Mucosa of rectum (tissue), 2 donors: ENCODE results near the gene NDE1.

ENCODE experiments used
- H3K27ac ChIP-seq, 2 donors: one replicate each; pipeline ENCODE4 v1.7.0; 2013; ENCODE audit warnings: inconsistent platforms in 2 of 2, low read depth in 2 of 2, low read length in 2 of 2
- H3K27me3 ChIP-seq, 2 donors: one replicate each; pipeline ENCODE4 v1.7.0; 2013; ENCODE audit warnings: low read length in 2 of 2; ENCODE audit not compliant: control insufficient read depth in 2 of 2, insufficient read depth in 2 of 2
- H3K36me3 ChIP-seq, 2 donors: one replicate each; pipeline ENCODE4 v1.7.0; 2013; ENCODE audit warnings: low read length in 2 of 2; ENCODE audit not compliant: control insufficient read depth in 2 of 2, insufficient read depth in 2 of 2
- H3K4me1 ChIP-seq, 2 donors: one replicate each; pipeline ENCODE4 v1.7.0; 2013; ENCODE audit warnings: low read length in 2 of 2, mild to moderate bottlenecking in 1 of 2; ENCODE audit not compliant: control insufficient read depth in 2 of 2, insufficient read depth in 2 of 2
- H3K4me3 ChIP-seq, 2 donors: one replicate each; pipeline ENCODE4 v1.7.0; 2013; ENCODE audit warnings: low read length in 2 of 2
- H3K9ac ChIP-seq, 2 donors: one replicate each; pipeline ENCODE4 v1.7.0; 2013; ENCODE audit warnings: low read length in 2 of 2, low read depth in 1 of 2, mild to moderate bottlenecking in 1 of 2
- H3K9me3 ChIP-seq, 2 donors: one replicate each; pipeline ENCODE4 v1.7.0; 2013; ENCODE audit warnings: low read length in 2 of 2; ENCODE audit not compliant: control insufficient read depth in 2 of 2
- donor health status: healthy.
- donor health status: Normal muscosa, but diverticular disease.

The NDE1 gene

DNA sequence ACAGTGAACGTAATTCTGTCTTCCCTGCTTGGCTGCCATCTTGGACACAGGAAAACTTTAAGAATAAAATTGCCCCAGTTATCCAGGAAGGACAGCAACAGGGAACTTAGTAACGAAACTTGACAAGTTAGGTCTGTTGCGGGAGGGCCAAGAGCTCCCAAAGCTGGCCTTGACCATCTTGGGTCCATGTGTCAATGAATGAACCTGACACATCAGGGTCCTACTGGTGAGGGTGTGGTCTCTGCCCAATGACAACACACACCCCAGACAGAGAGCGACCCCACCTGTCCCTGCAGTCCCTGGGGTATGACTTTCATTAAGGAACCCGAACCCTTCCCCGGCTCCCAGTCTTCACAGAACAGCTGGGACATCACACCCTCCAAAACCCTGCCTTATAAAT is 96.3 kb downstream of the NDE1 start:
- Histone ChIP-seq H3K4me3 (no peak overlapping the region), H3K9ac (no peak overlapping the region), H3K4me1 (no peaks in the 10 kb centered on the region), H3K27me3 (no peaks in the 10 kb centered on the region), H3K27ac (no peak overlapping the region), H3K9me3 (no peaks in the 10 kb centered on the region), H3K36me3 (peaks cover 0 to 4% of the 10 kb centered on the region in 2 donors)

DNA sequence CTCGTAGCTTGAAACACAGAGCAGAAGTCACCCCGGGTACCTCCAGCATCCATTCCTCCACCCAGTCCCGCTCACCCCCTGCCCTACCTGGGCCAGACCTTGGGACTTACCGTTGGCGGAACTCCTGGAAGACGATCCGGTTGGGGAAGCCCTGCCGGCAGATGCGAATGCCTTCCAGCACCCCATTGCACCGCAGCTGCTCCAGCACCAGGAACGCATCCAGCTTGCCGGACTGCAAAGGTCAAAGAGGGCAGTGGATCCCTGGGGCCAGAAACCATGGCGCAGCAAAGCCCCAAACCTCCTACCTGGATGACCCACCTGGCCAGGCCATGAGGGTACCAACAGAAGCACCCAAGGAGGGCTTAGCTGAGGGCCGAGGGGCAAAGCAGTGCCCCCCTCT is 97.9 kb downstream of the NDE1 start:
- Histone ChIP-seq H3K27ac (no peak overlapping the region), H3K9ac (no peak overlapping the region), H3K9me3 (no peaks in the 10 kb centered on the region), H3K4me3 (no peak overlapping the region), H3K27me3 (no peaks in the 10 kb centered on the region), H3K36me3 (peaks cover 0 to 4% of the 10 kb centered on the region in 2 donors), H3K4me1 (no peaks in the 10 kb centered on the region)

DNA sequence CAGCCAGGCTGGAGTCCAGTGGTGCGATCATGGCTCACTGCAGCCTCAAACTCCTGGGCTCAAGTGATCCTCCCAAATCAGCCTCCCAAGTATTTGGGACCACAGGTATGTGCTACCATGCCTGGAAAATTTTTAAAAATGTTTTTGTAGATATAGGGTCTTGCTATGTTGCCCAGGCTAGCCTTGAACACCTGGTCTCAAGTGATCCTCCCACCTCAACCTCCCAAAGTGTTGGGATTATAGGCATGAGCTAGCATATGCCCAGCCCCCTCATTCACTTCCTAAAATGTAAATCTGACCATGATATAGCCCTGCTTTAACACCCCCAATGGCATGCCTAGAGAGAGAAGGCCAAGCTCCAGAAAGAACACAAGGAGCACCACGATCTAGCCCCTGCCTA is 98.6 kb downstream of the NDE1 start:
- Histone ChIP-seq H3K9me3 (no peaks in the 10 kb centered on the region), H3K27me3 (no peaks in the 10 kb centered on the region), H3K4me3 (no peak overlapping the region), H3K9ac (no peak overlapping the region), H3K36me3 (peaks cover 0 to 4% of the 10 kb centered on the region in 2 donors), H3K4me1 (no peaks in the 10 kb centered on the region), H3K27ac (no peak overlapping the region)

DNA sequence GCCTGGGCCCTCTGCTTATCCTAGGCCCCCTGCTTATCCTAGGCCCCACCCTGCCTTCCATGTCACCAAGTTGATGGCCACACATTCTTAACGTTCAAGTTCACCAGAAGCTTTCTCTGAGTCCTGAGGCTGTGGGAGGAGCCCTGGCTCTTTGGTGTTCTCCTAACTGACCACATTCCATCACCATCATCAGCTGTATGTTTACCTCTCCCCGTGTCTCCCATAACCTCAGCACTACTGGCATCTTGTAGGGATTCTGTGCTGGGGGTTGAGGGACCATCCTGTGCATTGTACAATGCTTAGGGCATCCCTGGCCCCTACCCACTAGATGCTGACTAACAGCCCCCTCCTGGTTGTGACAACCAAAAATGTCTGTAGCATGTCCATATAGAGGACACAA is 99.3 kb downstream of the NDE1 start:
- Histone ChIP-seq H3K36me3 (peaks cover 0 to 4% of the 10 kb centered on the region in 2 donors), H3K4me1 (no peaks in the 10 kb centered on the region), H3K9ac (no peak overlapping the region), H3K9me3 (no peaks in the 10 kb centered on the region), H3K4me3 (no peak overlapping the region), H3K27ac (no peak overlapping the region), H3K27me3 (no peaks in the 10 kb centered on the region)

DNA sequence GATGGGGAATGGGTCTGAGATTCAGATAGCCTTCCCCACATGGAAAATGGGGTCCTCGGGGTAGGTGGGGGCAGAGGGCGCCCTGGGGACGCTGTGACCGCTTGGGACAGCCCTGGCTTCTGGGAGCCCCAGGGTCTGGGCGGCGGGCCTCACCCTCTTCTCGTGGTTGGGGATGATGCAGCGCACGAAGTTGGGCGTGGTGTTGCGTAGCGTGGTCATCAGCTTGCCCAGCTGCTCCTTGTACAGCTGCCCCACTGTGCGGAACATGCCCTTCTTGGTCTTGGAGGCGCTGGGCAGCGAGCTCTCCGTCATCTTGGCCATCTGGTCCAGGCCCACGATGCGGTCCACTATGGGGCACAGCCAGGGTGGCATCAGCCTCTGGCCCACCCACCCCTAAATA is 99.9 kb downstream of the NDE1 start:
- Histone ChIP-seq H3K36me3 (peaks cover 0 to 4% of the 10 kb centered on the region in 2 donors), H3K27me3 (no peaks in the 10 kb centered on the region), H3K9me3 (no peaks in the 10 kb centered on the region), H3K4me3 (no peak overlapping the region), H3K9ac (no peak overlapping the region), H3K27ac (no peak overlapping the region), H3K4me1 (no peaks in the 10 kb centered on the region)

DNA sequence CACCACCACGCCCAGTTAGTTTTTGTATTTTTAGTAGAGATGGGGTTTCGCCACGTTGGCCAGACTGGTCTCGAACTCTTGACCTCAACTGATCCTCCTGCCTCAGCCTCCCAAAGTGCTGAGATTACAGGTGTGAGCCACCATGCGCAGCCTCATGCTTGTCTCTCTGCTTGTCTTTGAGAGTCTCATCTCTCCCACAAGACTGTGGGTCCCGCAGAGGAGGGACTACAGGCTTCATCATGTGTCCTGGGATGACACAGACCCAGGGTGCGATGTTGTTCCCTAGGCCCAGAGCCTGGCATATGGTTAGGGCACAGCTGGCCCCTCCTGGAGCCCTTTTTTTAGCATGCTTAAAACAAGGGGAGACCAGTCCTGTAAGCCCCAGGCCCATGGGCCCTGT is 101.9 kb downstream of the NDE1 start:
- Histone ChIP-seq H3K4me1 (no peaks in the 10 kb centered on the region), H3K9ac (no peak overlapping the region), H3K36me3 (peaks cover 0 to 4% of the 10 kb centered on the region in 2 donors), H3K4me3 (no peak overlapping the region), H3K27me3 (no peaks in the 10 kb centered on the region), H3K9me3 (no peaks in the 10 kb centered on the region), H3K27ac (no peak overlapping the region)

DNA sequence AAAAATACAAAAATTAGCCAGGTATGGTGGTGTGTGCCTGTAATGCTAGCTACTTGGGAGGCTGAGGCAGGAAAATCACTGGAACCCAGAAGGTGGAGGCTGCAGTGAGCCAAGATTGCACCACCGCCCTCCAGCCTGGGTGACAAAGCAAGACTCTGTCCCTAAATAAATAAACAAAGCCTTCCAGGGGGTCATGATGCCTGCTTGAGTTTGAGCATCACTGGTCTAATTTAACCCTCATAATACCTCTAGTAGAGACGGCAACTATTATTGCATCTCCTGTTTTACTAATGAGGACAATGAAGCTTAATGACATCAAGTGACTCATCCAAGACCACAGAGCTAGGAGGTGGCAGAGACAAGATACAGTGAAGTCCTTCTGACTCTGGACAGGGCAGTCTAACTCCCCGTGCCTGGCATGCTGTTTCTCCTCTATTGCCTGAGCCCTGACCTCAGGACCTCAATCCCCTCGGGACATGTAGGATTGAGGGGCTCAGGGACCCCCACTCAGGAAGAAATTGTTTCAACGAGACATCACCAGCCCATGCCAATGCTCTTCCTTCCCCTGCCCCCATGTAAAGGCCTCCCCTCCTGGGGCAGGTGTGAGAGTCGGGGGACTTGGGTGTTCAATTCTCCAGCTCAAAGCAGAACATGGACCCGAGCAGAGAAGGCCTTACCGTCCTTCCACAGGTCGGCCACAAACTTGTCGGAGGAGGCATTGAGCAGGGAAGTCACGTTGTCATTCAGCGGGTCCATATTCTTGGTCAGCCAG is 102.9 kb downstream of the NDE1 start:
- H3K4me1 ChIP-seq, result no peaks in the 10 kb centered on the region
- no peak overlapping the region for H3K9ac ChIP-seq
- H3K27ac ChIP-seq, result no peak overlapping the region
- H3K27me3 ChIP-seq, result no peaks in the 10 kb centered on the region
- peaks cover 0 to 3% of the 10 kb centered on the region in 2 donors for H3K36me3 ChIP-seq
- no peak overlapping the region for H3K4me3 ChIP-seq
- H3K9me3 ChIP-seq, result no peaks in the 10 kb centered on the region

DNA sequence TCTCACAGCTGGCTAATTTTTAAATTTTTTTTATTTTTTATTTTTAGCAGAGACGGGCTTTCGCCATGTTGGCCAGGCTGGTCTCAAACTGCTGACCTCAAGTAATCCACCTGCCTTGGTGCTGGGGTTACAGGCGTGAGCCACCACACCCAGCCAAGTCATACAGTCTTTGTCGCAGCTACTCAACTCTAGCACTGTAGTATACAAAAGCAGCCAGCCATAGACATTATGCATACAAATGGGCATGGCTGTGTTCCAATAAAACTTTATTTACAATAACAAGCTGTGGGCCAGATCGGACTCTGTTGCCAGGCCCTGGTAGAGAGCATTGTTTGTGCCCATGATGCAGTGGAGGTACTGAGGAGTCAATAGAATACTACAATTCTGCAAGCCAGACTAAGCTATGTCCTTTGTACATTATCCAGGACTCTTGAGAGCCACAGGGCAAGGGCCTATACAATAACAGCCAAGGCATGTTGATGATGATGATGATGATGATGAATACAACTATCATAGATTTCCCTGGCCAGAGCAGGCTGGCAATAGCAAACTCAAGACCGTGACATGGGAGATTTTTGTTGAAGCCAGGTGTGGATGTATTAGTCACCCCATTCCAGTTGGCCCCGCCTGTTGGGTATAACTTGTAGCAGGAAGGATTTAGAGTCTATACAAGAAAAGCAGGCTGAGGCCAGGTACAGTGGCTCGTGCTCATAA is 104.9 kb downstream of the NDE1 start:
- H3K4me3 ChIP-seq, result no peak overlapping the region
- no peaks in the 10 kb centered on the region for H3K27me3 ChIP-seq
- H3K9ac ChIP-seq, result no peak overlapping the region
- H3K36me3 ChIP-seq, result no peaks in the 10 kb centered on the region
- no peaks in the 10 kb centered on the region for H3K9me3 ChIP-seq
- H3K4me1 ChIP-seq, result no peaks in the 10 kb centered on the region
- no peak overlapping the region for H3K27ac ChIP-seq

DNA sequence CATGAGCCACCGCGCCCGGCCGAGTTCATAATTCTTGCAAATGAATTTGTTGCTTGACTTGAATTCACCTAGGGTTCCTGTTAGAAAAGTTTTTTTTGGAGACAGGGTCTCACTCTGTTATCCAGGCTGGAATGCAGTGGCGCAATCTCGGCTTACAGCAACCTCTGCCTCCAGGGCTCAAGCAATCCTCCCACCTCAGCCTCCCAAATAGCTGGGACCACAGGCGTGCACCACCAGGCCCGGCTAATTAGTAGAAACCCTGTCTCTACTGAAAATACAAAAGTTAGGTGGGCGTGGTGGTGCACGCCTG is 107.0 kb downstream of the NDE1 start:
- H3K4me1 ChIP-seq, result no peaks in the 10 kb centered on the region
- H3K27ac ChIP-seq, result no peak overlapping the region
- no peaks in the 10 kb centered on the region for H3K27me3 ChIP-seq
- H3K36me3 ChIP-seq, result no peaks in the 10 kb centered on the region
- H3K9me3 ChIP-seq, result no peaks in the 10 kb centered on the region
- no peak overlapping the region for H3K4me3 ChIP-seq
- no peak overlapping the region for H3K9ac ChIP-seq

DNA sequence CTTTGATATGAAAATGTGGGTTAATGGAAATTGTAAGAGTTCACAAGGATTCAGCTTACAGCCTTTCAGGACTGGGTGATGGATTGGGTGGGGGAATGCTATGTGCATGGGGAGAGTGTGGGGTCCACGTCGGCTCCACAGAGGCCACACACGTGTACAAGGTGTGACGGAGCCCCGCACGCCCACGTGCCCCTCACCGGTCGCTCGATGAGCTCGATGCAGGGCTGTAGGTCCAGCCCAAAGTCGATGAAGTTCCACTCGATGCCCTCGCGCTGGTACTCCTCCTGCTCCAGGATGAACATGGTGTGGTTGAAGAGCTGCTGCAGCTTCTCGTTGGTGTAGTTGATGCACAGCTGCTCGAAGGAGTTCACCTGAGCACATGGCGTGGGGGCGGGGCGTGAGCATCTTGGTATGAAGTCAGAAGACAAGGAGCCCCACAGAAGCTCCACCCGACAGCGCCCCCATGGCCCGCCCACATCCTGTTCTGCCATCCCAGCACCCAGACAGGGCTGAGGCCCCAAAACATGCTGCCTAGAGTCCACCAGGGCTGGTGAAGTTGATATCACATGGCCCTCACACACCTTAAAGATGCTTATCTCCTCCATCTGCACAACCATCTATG is 107.7 kb downstream of the NDE1 start:
- Histone ChIP-seq H3K27me3 (no peaks in the 10 kb centered on the region), H3K9ac (no peak overlapping the region), H3K4me3 (no peak overlapping the region), H3K27ac (no peak overlapping the region), H3K9me3 (no peaks in the 10 kb centered on the region), H3K4me1 (no peaks in the 10 kb centered on the region), H3K36me3 (no peaks in the 10 kb centered on the region)
